ENCODE measurements around the gene PLS1.
"Not testable (repeated sequence)": the region's sequence is repeated elsewhere in the genome, so short reads cannot be mapped to it uniquely, and the experiment has no call there.

PLS1 gene

DNA sequence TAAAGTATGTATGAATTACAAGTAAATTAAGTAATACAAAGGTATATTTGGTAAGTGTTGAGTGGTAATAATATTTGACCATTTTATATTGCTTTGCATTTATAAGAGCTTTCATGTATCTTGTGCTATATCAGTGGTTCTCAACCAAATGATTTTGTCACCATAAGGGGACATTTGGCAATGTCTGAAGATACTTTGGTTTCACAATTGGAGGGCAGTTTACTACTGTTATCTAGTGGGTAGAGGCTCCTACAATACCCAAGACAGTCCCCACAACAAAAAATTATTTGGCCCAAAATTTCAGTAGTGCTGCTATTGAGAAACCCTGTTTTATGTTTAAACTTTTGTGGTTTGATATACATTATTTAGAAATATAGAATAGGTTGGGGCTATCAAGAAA is 142.2 kb downstream of the PLS1 start:
- H3K4me1 ChIP-seq (ENCODE audit: control insufficient read depth, low read length), result no peaks in the 10 kb centered on the region
- no peaks in the 10 kb centered on the region for H4K20me1 ChIP-seq (ENCODE audit: control insufficient read depth, insufficient read depth, low read depth, low read length)
- no peak overlapping the region for H3K4me2 ChIP-seq (ENCODE audit: low read length)
- TF ChIP-seq, protein P1, sequence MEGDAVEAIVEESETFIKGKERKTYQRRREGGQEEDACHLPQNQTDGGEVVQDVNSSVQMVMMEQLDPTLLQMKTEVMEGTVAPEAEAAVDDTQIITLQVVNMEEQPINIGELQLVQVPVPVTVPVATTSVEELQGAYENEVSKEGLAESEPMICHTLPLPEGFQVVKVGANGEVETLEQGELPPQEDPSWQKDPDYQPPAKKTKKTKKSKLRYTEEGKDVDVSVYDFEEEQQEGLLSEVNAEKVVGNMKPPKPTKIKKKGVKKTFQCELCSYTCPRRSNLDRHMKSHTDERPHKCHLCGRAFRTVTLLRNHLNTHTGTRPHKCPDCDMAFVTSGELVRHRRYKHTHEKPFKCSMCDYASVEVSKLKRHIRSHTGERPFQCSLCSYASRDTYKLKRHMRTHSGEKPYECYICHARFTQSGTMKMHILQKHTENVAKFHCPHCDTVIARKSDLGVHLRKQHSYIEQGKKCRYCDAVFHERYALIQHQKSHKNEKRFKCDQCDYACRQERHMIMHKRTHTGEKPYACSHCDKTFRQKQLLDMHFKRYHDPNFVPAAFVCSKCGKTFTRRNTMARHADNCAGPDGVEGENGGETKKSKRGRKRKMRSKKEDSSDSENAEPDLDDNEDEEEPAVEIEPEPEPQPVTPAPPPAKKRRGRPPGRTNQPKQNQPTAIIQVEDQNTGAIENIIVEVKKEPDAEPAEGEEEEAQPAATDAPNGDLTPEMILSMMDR (IDR thresholded peaks at IDR 0.05; ENCODE audit: low read depth, low read length, poor library complexity, severe bottlenecking), result no peak
- no peak for TF ChIP-seq EZH2phosphoT487 (IDR thresholded peaks at IDR 0.05; ENCODE audit: borderline replicate concordance, low read length)
- no peak overlapping the region for H3K27ac ChIP-seq (ENCODE audit: low read depth, low read length)
- no peaks in the 10 kb centered on the region for H3K36me3 ChIP-seq (ENCODE audit: control insufficient read depth, low read length)
- no peaks in the 10 kb centered on the region for H3K79me2 ChIP-seq (ENCODE audit: control insufficient read depth, low read length)
- H3K4me3 ChIP-seq (ENCODE audit: low read length), result no peak overlapping the region
- H3K9me3 ChIP-seq (ENCODE audit: control insufficient read depth, insufficient read depth, low read length), result no peaks in the 10 kb centered on the region
- no peaks in the 10 kb centered on the region for H3F3A ChIP-seq (ENCODE audit: control insufficient read depth, insufficient read depth)
- H3K9me2 ChIP-seq (replicated peaks; ENCODE audit: control insufficient read depth, low read length), result no peaks in the 10 kb centered on the region
- H3K27me3 ChIP-seq (ENCODE audit: control insufficient read depth, low read length), result no peaks in the 10 kb centered on the region

DNA sequence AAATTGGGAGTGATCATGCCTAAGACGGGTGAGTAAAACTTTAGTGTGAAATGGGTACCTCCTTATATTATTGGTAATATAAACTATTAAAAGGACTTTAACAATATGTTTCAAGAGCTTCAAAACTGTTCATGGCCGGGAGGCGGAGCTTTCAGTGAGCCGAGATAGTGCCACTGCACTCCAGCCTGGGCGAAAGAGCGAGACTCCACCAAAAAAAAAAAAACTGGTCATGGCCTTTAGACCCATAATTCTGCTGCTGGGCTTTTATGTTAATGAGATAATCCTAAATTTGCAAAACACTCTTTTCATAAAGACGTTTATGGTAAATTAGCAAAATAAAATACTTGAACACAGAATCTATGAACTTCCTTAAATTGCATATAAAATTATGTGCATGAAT is 150.5 kb downstream of the PLS1 start:
- Histone ChIP-seq H3K27ac (ENCODE audit: low read depth, low read length) (no peak overlapping the region), H3K9me2 (replicated peaks; ENCODE audit: control insufficient read depth, low read length) (no peaks in the 10 kb centered on the region), H3K36me3 (ENCODE audit: control insufficient read depth, low read length) (no peaks in the 10 kb centered on the region), H3K4me2 (ENCODE audit: low read length) (no peak overlapping the region), H3K27me3 (ENCODE audit: control insufficient read depth, low read length) (no peaks in the 10 kb centered on the region), H3F3A (ENCODE audit: control insufficient read depth, insufficient read depth) (no peaks in the 10 kb centered on the region), H3K4me3 (ENCODE audit: low read length) (no peak overlapping the region), H3K79me2 (ENCODE audit: control insufficient read depth, low read length) (no peaks in the 10 kb centered on the region), H4K20me1 (ENCODE audit: control insufficient read depth, insufficient read depth, low read depth, low read length) (no peaks in the 10 kb centered on the region), H3K4me1 (ENCODE audit: control insufficient read depth, low read length) (no peaks in the 10 kb centered on the region), H3K9me3 (ENCODE audit: control insufficient read depth, insufficient read depth, low read length) (no peaks in the 10 kb centered on the region)
- no peak for TF ChIP-seq EZH2phosphoT487 (IDR thresholded peaks at IDR 0.05; ENCODE audit: borderline replicate concordance, low read length)

DNA sequence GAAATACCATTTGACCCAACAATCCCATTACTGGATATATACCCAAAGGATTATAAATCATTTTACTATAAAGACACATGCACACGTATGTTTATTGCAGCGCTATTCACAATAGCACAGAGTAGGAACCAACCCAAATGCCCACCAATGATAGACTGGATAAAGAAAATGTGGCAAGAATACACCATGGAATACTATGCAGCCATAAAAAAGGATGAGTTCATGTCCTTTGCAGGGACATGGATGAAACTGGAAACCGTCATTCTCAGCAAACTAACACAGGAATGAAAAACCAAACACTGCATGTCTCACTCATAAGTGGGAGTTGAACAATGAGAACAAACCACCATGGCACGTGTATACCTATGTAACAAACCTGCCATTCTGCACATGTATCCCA is 154.3 kb downstream of the PLS1 start:
- not testable (repeated sequence) for H3K9me2 ChIP-seq (replicated peaks; ENCODE audit: control insufficient read depth, low read length); H3K36me3 ChIP-seq (ENCODE audit: control insufficient read depth, low read length); H4K20me1 ChIP-seq (ENCODE audit: control insufficient read depth, insufficient read depth, low read depth, low read length); H3K4me1 ChIP-seq (ENCODE audit: control insufficient read depth, low read length); H3K27ac ChIP-seq (ENCODE audit: low read depth, low read length); H3K79me2 ChIP-seq (ENCODE audit: control insufficient read depth, low read length); H3F3A ChIP-seq (ENCODE audit: control insufficient read depth, insufficient read depth); H3K4me3 ChIP-seq (ENCODE audit: low read length); H3K27me3 ChIP-seq (ENCODE audit: control insufficient read depth, low read length); H3K9me3 ChIP-seq (ENCODE audit: control insufficient read depth, insufficient read depth, low read length); H3K4me2 ChIP-seq (ENCODE audit: low read length)

DNA sequence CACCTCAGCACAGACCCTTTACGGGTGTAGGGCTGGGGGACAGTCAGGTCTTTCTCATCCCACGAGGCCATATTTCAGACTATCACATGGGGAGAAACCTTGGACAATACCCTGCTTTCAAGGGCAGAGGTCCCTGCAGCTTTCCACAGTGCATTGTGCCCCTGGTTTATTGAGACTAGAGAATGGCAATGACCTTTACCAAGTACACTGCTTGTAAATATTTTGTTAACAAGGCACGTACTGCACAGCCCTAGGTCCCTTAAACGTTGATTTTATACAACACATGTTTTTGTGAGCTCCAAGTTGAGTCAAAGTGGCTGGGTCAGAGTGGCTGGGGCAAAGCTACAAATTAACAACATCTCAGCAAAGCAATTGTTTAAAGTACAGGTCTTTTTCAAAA is 156.4 kb downstream of the PLS1 start:
- H3K79me2 ChIP-seq (ENCODE audit: control insufficient read depth, low read length); H3K27ac ChIP-seq (ENCODE audit: low read depth, low read length); H3K36me3 ChIP-seq (ENCODE audit: control insufficient read depth, low read length); H4K20me1 ChIP-seq (ENCODE audit: control insufficient read depth, insufficient read depth, low read depth, low read length); H3K9me3 ChIP-seq (ENCODE audit: control insufficient read depth, insufficient read depth, low read length); H3K27me3 ChIP-seq (ENCODE audit: control insufficient read depth, low read length); H3K4me2 ChIP-seq (ENCODE audit: low read length); H3K4me1 ChIP-seq (ENCODE audit: control insufficient read depth, low read length); H3F3A ChIP-seq (ENCODE audit: control insufficient read depth, insufficient read depth); H3K9me2 ChIP-seq (replicated peaks; ENCODE audit: control insufficient read depth, low read length); H3K4me3 ChIP-seq (ENCODE audit: low read length): not testable (repeated sequence)

DNA sequence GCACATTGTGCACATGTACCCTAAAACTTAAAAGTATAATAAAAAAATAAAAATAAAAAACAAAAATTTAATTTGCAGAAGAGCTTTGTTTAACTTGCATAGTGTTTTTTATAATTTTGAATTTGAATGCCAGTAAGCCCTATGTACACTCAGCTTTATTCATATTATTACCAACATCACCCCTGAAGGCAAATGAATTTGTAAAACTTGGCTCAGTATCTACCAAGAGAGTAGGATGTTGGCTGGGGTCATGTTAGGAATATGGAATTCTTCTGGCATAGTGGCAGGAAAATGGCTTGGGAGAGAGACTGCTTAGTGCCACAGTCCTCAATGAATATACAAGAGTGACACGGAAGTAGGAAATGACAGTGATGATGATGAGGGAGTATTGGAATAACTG is 158.3 kb downstream of the PLS1 start:
- no peaks in the 10 kb centered on the region for H3K79me2 ChIP-seq (ENCODE audit: control insufficient read depth, low read length)
- no peaks in the 10 kb centered on the region for H3K4me1 ChIP-seq (ENCODE audit: control insufficient read depth, low read length)

More for the DNA sequence above, 158.3 kb downstream of the PLS1 start:
- no peak overlapping the region for H3K4me2 ChIP-seq (ENCODE audit: low read length)
- H3K4me3 ChIP-seq (ENCODE audit: low read length), result no peak overlapping the region
- no peaks in the 10 kb centered on the region for H3K27me3 ChIP-seq (ENCODE audit: control insufficient read depth, low read length)
- no peaks in the 10 kb centered on the region for H4K20me1 ChIP-seq (ENCODE audit: control insufficient read depth, insufficient read depth, low read depth, low read length)
- no peak for TF ChIP-seq EZH2phosphoT487 (IDR thresholded peaks at IDR 0.05; ENCODE audit: borderline replicate concordance, low read length)
- TF ChIP-seq, protein P1 (IDR thresholded peaks at IDR 0.05; ENCODE audit: low read depth, low read length, poor library complexity, severe bottlenecking), result no peak
- no peaks in the 10 kb centered on the region for H3F3A ChIP-seq (ENCODE audit: control insufficient read depth, insufficient read depth)
- no peaks in the 10 kb centered on the region; the same call in 1 of the 2 replicates for H3K9me2 ChIP-seq (replicated peaks; ENCODE audit: control insufficient read depth, low read length)
- H3K9me3 ChIP-seq (ENCODE audit: control insufficient read depth, insufficient read depth, low read length), result no peaks in the 10 kb centered on the region
- no peaks in the 10 kb centered on the region for H3K36me3 ChIP-seq (ENCODE audit: control insufficient read depth, low read length)
- H3K27ac ChIP-seq (ENCODE audit: low read depth, low read length), result no peak overlapping the region
